Measurements from ENCODE around the gene CMIP.

CMIP gene

DNA sequence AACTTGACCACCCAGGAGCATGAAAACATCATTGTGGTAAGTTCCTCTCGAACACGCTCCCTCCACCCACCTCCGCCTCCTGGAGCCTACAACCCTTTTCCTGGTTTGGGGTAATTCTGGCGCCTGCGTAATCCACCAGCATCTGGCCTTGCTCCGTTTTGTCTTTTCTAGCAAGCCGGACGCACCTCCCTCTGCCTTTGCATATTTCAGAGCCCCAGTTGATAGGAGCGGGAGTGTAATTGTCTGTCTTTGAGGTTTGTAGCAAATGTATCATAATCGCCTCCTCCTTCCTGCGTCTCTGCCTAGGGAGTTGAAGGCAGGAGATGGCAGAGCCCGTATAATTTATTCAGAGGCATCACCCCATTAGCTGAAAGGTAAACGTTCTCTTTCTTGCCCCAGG, 213.2 kb downstream of the CMIP start:
- Histone ChIP-seq H3K27me3 (ENCODE audit: control insufficient read depth, insufficient read depth, low read length, poor library complexity, severe bottlenecking) (no peaks in the 10 kb centered on the region), H3K4me3 (ENCODE audit: insufficient read depth, low read depth, low read length) (no peak overlapping the region), H3K27ac (ENCODE audit: insufficient read depth, low read depth, low read length, poor library complexity, severe bottlenecking) (no peak overlapping the region), H3K4me1 (ENCODE audit: control insufficient read depth, insufficient read depth, low read length) (peaks cover 15% of the 10 kb centered on the region), H3K9me3 (ENCODE audit: control insufficient read depth, low read length) (no peaks in the 10 kb centered on the region), H3K36me3 (ENCODE audit: control insufficient read depth, insufficient read depth, low read length) (peaks cover 5% of the 10 kb centered on the region)
- 92 to 93% methylated on average over 13 of the region's 13 CpGs for WGBS, 2 experiments

DNA sequence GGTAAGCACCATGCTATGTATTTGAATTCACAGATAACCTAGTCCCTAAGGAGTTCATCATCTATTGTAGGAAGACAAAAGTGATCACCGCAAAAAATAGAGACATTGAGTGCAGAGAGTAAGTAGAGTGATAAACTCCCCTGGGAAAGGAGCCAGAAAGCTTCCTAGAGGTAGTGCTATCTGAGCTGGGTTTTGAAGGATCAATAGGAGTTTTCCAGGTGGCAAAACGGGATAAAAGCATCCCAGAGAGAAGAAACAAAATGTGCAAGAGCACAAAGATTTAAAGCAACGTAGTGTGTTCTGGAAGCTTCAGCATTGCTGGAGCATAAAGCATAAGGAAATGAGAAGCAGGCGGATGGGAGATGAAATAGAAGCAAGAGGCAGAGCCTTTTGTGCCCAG, 213.8 kb downstream of the CMIP start:
- H3K27me3 ChIP-seq (ENCODE audit: control insufficient read depth, insufficient read depth, low read length, poor library complexity, severe bottlenecking): no peaks in the 10 kb centered on the region
- H3K4me3 ChIP-seq (ENCODE audit: insufficient read depth, low read depth, low read length): no peak overlapping the region
- no peaks in the 10 kb centered on the region for H3K9me3 ChIP-seq (ENCODE audit: control insufficient read depth, low read length)
- H3K4me1 ChIP-seq (ENCODE audit: control insufficient read depth, insufficient read depth, low read length): peaks cover 9% of the 10 kb centered on the region
- 90 to 94% methylated on average over 4 of the region's 4 CpGs for WGBS, 2 experiments
- peaks cover 5% of the 10 kb centered on the region for H3K36me3 ChIP-seq (ENCODE audit: control insufficient read depth, insufficient read depth, low read length)
- no peak overlapping the region for H3K27ac ChIP-seq (ENCODE audit: insufficient read depth, low read depth, low read length, poor library complexity, severe bottlenecking)

DNA sequence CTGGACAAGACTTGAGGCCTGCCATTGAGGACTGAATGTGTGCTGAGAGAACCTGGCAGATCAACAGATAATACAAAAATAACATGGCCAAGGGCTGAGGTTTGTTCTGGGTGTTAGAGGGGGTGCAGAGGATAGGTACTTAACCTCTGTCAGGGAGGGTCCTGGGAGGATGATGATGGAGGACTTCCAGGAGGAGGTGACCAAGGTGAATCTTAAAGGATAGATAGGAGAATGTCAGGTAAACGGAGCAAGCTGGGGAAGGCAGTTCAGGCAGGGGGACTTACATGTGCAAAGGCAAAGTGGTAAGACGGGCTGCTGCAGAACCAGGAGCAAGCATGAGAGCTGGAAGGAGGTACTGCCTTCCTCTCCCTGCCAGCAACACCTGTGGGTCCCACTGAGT, 214.6 kb downstream of the CMIP start:
- Histone ChIP-seq H3K4me1 (ENCODE audit: control insufficient read depth, insufficient read depth, low read length) (peaks cover 7% of the 10 kb centered on the region), H3K9me3 (ENCODE audit: control insufficient read depth, low read length) (no peaks in the 10 kb centered on the region), H3K27me3 (ENCODE audit: control insufficient read depth, insufficient read depth, low read length, poor library complexity, severe bottlenecking) (no peaks in the 10 kb centered on the region), H3K27ac (ENCODE audit: insufficient read depth, low read depth, low read length, poor library complexity, severe bottlenecking) (no peak overlapping the region), H3K36me3 (ENCODE audit: control insufficient read depth, insufficient read depth, low read length) (peaks cover 5% of the 10 kb centered on the region), H3K4me3 (ENCODE audit: insufficient read depth, low read depth, low read length) (no peak overlapping the region)
- WGBS, 2 experiments: 93 to 96% methylated on average over 2 of the region's 2 CpGs

DNA sequence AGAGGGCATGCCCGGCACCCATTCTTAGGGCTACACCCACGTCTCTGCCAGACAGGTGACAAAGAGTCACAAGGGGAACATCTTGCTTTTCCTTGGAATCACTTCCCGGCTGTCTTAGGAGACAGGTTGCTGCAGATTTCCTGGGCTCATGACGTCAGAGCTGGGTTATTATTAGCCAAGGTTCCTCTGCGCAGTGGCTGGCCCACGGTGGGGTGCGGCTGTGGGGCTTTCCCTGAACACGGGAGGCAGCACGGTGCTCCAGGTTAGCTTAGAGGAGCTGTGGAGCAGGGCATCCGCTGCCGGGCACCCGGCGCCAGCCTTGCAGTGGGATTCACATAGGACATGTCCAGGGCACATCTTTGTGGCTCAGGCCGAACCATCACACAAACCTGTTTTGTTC, 216.5 kb downstream of the CMIP start:
- peaks cover 7% of the 10 kb centered on the region for H3K4me1 ChIP-seq (ENCODE audit: control insufficient read depth, insufficient read depth, low read length)
- H3K4me3 ChIP-seq (ENCODE audit: insufficient read depth, low read depth, low read length): no peak overlapping the region
- 92 to 94% methylated on average over 14 of the region's 14 CpGs for WGBS, 2 experiments
- H3K9me3 ChIP-seq (ENCODE audit: control insufficient read depth, low read length): no peaks in the 10 kb centered on the region
- H3K27me3 ChIP-seq (ENCODE audit: control insufficient read depth, insufficient read depth, low read length, poor library complexity, severe bottlenecking): no peaks in the 10 kb centered on the region
- H3K36me3 ChIP-seq (ENCODE audit: control insufficient read depth, insufficient read depth, low read length): peaks cover 5% of the 10 kb centered on the region
- no peak overlapping the region for H3K27ac ChIP-seq (ENCODE audit: insufficient read depth, low read depth, low read length, poor library complexity, severe bottlenecking)

DNA sequence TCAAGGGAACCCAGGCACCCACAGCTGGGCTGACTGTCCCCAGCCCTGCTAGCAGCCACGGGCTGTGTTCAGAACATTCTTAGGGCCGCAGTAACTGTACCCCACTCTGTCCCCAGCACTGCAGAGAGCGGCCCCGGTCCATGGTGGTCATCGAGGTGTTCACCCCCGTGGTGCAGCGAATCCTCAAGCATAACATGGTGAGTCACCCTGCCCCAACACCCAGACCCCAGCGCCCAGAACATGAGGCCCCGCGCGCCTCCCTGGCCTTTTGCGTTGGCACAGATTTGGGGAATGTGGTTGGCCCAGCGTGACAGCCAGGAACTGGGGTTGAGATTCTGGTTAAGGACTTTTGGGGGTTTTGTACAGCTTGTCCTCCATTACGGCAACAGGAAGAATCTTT, 219.5 kb downstream of the CMIP start:
- Histone ChIP-seq H3K27ac (ENCODE audit: insufficient read depth, low read depth, low read length, poor library complexity, severe bottlenecking) (no peak overlapping the region), H3K4me1 (ENCODE audit: control insufficient read depth, insufficient read depth, low read length) (peaks cover 7% of the 10 kb centered on the region), H3K36me3 (ENCODE audit: control insufficient read depth, insufficient read depth, low read length) (no peaks in the 10 kb centered on the region), H3K9me3 (ENCODE audit: control insufficient read depth, low read length) (no peaks in the 10 kb centered on the region), H3K4me3 (ENCODE audit: insufficient read depth, low read depth, low read length) (no peak overlapping the region), H3K27me3 (ENCODE audit: control insufficient read depth, insufficient read depth, low read length, poor library complexity, severe bottlenecking) (no peaks in the 10 kb centered on the region)
- 96 to 97% methylated on average over 14 of the region's 14 CpGs for WGBS, 2 experiments

DNA sequence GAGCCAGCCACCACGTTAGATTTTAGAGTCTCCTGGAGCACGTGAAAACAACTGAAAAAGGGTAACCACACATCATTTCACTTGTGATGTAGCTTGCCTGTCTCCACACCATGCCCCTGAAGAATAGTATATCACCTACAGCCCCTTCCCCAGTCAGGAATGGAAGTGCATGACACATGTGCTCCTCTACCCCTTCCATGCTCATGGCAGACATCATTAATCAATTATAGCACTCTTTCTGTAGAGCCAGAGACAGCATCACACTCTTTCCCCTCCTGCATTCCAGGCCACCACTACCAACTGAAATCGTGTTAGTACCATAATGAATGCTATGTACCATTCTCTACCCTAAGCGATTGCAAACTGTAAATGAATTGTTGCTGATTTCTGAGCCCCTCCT, 221.0 kb downstream of the CMIP start:
- Histone ChIP-seq H3K4me3 (ENCODE audit: insufficient read depth, low read depth, low read length) (no peak overlapping the region), H3K27ac (ENCODE audit: insufficient read depth, low read depth, low read length, poor library complexity, severe bottlenecking) (no peak overlapping the region), H3K36me3 (ENCODE audit: control insufficient read depth, insufficient read depth, low read length) (no peaks in the 10 kb centered on the region), H3K9me3 (ENCODE audit: control insufficient read depth, low read length) (no peaks in the 10 kb centered on the region), H3K27me3 (ENCODE audit: control insufficient read depth, insufficient read depth, low read length, poor library complexity, severe bottlenecking) (no peaks in the 10 kb centered on the region), H3K4me1 (ENCODE audit: control insufficient read depth, insufficient read depth, low read length) (peaks cover 7% of the 10 kb centered on the region)
- 89 to 94% methylated on average over 3 of the region's 4 CpGs for WGBS, 2 experiments

DNA sequence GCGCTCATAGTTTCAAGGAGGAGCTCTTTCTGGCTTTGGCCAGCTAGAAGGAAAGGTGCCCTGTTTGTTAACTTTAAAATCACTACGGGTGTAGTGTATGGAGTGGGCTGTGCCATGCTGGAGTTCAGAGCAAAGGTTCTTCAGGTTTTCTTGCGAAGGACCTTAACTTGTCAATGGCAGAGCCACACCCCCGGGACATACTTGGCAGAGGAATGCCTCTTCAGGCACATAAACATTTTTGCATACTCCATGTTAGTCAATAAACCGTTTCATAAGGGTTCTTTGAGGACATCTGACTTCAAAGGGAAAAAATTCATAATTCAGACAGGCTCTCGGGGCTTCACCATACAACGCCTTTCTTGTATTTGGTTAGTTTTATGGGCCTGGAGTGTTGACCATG, 221.5 kb downstream of the CMIP start:
- Histone ChIP-seq H3K4me3 (ENCODE audit: insufficient read depth, low read depth, low read length) (no peak overlapping the region), H3K36me3 (ENCODE audit: control insufficient read depth, insufficient read depth, low read length) (no peaks in the 10 kb centered on the region), H3K27ac (ENCODE audit: insufficient read depth, low read depth, low read length, poor library complexity, severe bottlenecking) (no peak overlapping the region), H3K9me3 (ENCODE audit: control insufficient read depth, low read length) (no peaks in the 10 kb centered on the region), H3K4me1 (ENCODE audit: control insufficient read depth, insufficient read depth, low read length) (peaks cover 7% of the 10 kb centered on the region), H3K27me3 (ENCODE audit: control insufficient read depth, insufficient read depth, low read length, poor library complexity, severe bottlenecking) (no peaks in the 10 kb centered on the region)
- 94 to 97% methylated on average over 7 of the region's 7 CpGs for WGBS, 2 experiments

DNA sequence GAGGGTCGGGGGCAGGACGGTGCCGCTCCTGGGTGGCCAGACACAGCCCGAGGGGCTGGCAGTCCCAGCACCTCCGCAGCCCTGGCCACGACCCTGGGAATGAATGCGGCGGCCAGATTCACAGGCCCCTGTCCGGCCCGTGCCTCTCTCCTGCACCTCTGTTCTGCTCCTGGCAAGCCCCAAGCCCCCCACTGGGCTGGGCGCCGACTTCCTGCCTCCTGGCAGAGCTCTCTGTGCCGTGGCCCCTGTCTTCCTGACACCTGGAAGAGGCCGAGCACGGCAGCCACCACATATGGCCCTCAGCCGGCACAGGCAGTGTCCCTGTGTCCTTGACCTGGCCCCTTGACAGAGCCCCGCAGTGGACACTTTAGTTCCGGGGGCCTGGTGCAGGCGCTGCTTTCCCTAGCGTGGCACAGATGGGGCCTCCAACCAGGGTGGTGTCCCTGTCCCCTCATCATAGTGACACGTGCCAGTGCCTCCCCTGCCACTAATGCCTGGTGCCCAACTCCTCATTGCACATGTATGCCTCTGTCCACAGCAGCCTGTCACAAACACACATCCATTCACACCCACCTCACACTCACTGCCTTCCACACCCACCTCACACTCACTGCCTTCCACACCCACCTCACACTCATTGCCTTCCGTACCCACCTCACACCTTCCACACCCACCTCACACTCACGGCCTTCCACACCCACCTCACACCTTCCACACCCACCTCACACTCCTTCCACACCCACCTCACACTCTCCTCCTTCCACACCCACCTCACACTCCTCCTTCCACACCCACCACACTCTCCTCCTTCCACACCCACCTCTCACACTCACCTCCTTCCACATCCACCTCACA, 223.9 kb downstream of the CMIP start:
- Histone ChIP-seq H3K9me3 (ENCODE audit: control insufficient read depth, low read length) (no peaks in the 10 kb centered on the region), H3K36me3 (ENCODE audit: control insufficient read depth, insufficient read depth, low read length) (peaks cover 6% of the 10 kb centered on the region), H3K4me1 (ENCODE audit: control insufficient read depth, insufficient read depth, low read length) (no peaks in the 10 kb centered on the region), H3K27ac (ENCODE audit: insufficient read depth, low read depth, low read length, poor library complexity, severe bottlenecking) (peak overlapping the region; percentile 36), H3K27me3 (ENCODE audit: control insufficient read depth, insufficient read depth, low read length, poor library complexity, severe bottlenecking) (no peaks in the 10 kb centered on the region), H3K4me3 (ENCODE audit: insufficient read depth, low read depth, low read length) (no peak overlapping the region)
- WGBS, 2 experiments: 92% methylated on average over 23 of the region's 23 CpGs

DNA sequence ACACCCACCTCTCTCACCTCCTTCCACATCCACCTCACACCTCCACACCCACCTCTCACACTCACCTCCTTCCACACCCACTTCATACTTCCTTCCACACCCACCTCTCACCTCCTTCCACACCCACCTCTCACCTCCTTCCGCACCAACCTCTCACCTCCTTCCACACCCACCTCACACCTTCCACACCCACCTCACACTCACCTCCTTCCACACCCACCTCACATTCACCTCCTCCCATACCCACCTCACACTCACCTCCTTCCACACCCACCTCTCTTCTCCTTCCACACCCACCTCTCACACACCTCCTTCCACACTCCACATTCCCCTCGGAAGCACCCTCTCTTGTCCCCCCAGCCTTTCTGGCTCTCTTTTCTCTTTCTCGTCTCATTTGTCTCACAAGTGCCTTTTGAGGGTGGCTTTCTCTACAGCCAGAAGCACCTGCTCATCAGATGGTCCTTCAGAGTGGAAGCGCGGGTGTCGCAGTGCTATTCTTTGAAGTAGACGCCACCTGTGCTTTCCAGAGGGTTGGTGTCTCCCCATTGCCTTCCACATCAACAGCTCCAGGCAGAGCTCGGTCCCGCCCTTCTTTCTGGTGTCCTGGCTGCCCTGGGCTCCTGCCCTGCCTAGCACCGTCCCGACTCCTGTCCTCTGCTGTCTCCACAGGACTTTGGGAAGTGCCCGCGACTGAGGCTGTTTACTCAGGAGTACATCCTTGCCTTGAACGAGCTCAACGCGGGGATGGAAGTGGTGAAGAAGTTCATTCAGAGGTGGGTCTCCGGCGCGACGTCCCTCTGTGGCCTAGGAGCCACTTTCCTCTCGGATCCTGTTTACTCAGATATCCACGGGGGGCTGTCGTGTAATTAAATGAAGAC, 225.1 kb downstream of the CMIP start:
- 93% methylated on average over 23 of the region's 23 CpGs for WGBS, 2 experiments

More for the DNA sequence above, 225.1 kb downstream of the CMIP start:
- H3K9me3 ChIP-seq (ENCODE audit: control insufficient read depth, low read length): no peaks in the 10 kb centered on the region
- H3K4me1 ChIP-seq (ENCODE audit: control insufficient read depth, insufficient read depth, low read length): no peaks in the 10 kb centered on the region
- no peaks in the 10 kb centered on the region for H3K27me3 ChIP-seq (ENCODE audit: control insufficient read depth, insufficient read depth, low read length, poor library complexity, severe bottlenecking)
- H3K27ac ChIP-seq (ENCODE audit: insufficient read depth, low read depth, low read length, poor library complexity, severe bottlenecking): no peak overlapping the region
- peaks cover 6% of the 10 kb centered on the region for H3K36me3 ChIP-seq (ENCODE audit: control insufficient read depth, insufficient read depth, low read length)
- no peak overlapping the region for H3K4me3 ChIP-seq (ENCODE audit: insufficient read depth, low read depth, low read length)
